Inflammatory macrophage treated with lipopolysaccharide for 4 hours (primary cell): ENCODE results near the gene PTRH1.
A peak's percentile ranks its signal among the peaks of the same experiment; 100 is the strongest.

Source experiments
- DNase-seq: peaks from one replicate; pipeline ENCODE4 v3.0.0-alpha.2; 2020

Gene PTRH1

GRCh38 chr9:127716412-127716811 lies 949 bp upstream of the PTRH1 start:
- DNase-seq, result no peak

- peak; percentile 40 for DNase-seq
Observed at GRCh38 chr9:127714951-127715469, 453 bp downstream of the PTRH1 start.

DNA sequence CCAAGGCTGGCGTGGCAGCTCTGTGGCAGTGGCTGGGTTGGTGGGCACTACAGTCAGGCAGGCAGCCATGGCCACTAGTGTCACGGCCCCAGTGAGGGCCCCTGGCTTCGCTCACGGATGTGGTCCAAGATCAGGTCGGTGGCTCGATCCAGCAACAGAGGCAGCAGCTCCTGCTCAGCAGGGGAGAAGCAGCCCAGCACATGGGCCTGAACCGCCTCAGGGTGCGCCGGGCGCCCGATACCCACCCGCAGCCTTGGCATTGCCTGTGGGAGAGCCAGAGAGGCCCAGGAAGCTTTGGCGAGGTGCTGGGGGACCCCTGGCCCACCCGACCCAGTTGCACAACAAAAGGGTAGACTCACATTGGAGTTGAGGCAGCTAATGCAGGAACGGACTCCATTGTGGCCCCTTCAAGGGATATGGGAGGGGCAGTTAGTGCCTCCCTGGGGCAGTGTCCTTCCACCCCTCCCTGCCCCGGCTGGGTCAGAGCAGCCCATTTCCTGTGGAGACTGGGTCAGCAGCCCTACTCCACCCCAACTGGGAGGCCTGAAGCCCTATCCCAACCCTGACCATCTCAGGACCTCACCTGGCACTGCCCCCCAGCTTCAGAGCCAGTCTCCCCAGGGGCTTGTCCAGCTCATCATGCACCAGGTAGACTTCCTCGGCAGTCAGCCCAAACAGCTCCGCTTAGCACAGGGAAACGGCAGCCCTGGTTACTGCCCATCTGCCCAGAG lies 1.3 kb downstream of the PTRH1 start:
- DNase-seq, result no peak

DNA sequence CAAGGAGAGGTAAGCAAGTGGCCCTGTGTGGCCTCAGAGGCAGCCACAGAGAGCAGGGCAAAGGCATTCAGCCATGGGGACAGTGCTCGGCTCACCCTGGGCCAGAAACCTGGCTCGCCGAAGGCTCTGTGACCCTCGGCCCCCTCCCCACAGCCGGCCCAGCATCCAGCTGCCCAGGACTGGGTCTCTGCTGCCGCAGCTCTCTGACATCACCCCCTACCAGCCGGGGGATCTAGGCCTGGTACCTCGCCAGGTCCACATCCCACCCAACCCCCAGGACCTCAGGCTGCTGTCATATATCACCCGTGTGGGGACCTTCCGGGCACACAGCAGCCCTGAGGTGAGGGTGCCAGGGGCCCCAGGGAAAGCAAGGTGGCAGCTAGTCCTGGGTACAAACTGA lies 2.6 kb downstream of the PTRH1 start:
- no peak for DNase-seq

DNA sequence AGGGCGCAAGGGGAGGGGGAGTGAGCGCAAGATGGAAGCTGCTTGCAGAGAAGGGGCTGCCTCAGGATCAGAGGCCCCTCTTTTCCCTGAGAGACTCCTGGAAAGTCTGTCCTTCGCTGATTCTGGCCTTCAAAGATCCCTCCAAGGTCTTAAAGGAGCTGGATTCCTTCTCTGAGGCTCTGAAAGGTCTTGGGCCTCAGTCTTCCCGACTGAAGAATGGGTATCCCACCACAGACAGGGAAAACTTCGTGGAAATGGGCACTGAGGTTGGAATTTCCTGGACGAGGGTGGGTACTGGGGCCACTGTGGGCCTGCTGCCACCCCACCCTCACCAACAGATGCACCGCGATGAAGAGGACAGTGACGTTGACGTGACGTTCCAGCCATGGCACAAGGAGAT lies 3.1 kb downstream of the PTRH1 start:
- DNase-seq, result no peak

DNA sequence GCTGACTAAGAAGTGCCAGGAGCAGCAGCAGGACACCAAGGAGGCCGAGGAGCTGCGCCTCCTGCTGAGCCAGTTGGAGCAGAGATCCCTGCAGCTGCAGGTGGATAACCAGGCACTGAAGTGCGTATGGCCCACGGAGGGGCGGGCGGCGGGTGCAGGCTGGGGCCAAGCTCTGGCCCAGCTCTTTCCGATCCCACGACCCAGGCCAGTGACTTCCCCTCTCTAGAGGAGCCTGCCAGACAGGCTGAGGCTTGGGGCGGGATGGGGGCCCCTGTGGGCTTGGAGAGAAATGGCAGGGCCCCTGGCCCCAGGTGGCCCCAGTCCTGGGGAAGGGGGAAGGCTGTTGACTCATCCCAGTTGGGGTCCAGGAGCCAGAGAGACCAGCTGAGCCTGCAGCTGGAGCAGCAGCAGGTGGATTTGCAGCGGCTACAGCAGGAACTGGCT lies 3.6 kb downstream of the PTRH1 start:
- no peak for DNase-seq

- DNase-seq, result no peak
Observed at GRCh38 chr9:127711226-127711701, 4.2 kb downstream of the PTRH1 start.

DNA sequence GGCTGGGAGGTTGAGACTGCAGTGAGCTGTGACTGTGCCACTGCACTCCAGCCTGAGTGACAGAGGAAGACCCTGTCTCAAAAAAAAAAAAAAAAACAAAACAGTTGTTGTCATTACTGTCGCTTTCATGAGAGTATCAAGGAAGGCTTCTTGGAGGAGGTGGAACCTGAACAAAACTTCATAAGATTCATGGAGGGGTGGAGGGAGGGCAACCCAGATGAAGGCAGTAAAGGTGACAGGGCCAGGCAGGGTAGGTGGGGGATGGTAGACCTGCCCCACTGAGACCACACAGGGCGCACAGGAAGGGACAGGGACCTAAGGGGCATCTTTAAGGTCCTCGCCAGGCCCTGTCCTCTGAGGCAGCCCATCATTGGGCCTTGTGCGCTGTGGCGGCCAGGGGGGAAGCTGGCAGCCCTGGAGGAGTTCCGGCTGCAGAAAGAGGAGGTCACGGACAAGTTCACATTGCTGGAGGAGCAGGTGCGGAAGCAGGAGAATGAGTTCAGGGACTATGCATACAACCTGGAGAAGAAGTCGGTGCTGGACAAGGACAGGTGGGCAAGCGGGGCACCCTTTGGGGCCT lies 5.2 kb downstream of the PTRH1 start:
- no peak for DNase-seq

DNA sequence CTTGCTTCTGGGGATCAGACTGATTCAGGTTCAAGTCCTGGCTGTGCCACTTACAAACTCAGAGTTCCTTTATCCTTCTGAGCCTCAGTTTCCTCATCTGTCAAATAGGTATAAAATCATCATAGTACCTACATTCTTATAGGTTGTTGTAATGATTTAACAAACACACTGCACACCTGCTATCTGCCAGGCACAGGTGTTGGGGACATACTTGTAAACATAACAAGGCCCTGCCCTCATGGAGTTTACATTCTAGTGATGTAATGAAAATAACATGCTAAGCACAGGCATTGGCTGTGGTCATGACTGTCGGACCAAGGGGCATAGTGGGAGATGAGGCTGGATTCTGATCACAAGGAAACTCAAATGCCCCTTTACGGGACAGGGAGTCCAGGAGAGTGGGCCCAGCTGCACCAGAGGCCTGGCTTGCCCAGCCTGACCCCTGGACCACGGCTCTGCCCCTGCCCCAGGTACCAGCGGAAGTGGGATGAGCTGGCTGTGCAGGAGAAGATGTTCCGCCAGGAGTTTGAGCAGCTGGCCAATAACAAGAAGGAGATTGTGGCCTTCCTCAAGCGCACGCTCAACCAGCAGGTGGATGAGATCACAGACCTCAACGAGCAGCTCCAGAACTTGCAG lies 6.4 kb downstream of the PTRH1 start:
- no peak for DNase-seq

DNA sequence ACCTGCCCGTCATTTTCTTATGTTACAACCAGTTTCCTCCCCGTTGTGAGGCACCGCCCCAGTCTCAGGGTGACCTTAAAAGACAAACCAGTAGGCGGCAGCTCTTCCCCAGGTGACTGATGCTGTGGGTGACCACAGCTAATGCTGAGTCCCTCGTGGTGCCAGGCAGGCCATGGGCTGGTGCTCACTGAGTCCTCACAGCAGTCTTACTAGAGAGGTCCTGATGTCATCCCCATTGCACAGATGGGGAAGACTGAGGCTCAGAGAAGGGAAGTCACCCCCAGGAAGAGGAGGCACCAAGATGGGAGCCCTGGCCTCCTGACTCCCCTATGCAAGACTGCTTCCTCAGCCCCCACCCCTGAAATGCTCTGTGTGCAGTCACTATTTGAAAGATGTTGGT lies 7.7 kb downstream of the PTRH1 start:
- DNase-seq, result no peak

GRCh38 chr9:127706836-127707241 lies 8.6 kb downstream of the PTRH1 start, which contains the start of gene CFAP157:
Gene CFAP157 (plus strand): TSS chr9:127706988. CDS start chr9:127707032, 44 bp downstream.
- DNase-seq, result no peak

DNA sequence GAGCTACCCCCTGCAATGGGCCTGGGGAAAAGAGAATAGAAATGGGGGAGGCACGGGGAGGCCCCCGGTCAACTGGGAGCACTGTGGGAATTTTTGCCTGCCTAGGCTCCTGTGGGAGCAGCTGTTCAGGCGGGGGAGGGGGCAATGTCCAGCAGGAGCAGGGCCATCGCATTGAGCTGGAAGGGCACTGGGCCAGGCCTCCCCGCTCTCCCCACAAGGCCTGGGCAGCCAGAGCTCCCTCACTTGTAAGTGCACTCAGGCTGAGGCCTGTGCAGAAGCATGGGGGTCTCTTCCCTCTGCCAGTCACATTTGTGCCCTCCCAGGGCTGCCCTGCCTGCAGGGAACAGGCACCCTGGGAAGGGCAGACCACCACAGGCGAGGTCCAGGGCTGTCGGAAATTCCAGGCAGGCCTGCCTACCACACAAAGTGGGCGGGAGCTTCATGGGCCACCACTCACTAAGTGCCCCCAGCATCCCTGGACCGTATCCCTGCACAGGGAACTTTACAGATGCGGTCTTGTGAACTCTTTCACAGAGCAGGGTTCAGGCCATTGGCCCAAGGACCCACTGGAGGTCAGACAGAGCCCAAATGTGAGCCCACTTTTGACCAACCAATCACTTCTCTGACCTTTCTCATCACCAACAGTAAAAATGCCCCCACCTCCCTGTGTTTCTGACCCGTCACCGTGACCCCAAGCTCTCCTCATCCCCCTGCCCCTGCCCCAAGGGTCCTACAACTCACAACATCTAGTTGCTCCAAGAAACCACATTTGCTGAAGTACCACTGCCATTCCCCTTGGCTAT lies 9.7 kb downstream of the PTRH1 start:
- DNase-seq, result no peak

- no peak for DNase-seq
Observed at GRCh38 chr9:127703289-127703946, 12.0 kb downstream of the PTRH1 start.

DNA sequence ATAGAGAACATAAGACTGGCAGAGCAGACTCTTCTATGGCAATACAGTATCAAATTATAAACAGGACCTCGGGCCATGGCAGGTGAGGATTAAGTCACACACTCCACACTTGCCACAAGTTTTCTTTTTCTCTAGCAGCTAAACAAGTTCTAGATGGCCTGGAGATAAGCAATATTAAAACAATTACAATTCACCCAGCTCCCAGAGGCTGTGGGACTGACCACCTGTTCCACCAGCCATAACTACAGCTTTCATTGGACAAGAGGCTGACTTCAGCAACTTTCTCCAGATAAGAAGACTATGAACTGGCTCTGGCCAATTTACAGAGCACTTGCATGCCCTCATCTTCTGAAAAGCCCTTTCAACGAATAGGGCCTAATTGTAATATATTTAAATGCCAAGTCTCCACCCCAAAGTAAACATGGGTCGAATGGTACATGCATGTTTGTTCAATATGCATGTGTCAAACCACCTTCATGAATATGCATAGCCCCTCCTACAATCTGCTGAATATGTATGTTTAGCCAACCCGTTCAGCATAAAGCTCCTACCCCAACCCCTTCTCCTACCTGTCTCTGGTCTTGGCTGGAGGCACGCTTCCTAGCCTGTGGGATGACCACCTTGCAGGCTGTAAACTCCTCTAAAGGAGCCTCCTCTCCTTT lies 14.7 kb downstream of the PTRH1 start:
- DNase-seq, result no peak

DNA sequence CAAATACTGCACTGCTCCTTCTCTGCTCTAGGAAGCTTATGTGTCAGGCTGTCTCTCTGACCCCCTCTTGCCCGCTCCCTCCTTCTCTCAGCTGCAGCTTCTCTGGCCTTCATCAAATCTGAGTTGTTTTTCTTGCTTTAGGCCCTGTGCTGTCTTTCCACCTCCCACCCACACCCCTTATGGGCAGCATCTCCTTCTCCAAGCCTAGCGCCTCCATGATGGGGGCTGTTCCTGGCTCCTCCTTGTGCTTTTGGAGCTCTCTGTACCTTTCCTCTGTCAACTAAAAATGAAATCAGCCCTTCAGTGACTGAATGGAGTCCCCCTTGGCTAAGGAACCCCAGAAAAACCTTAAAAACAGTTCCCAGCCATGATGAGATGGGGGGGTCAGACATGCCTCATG lies 15.3 kb downstream of the PTRH1 start:
- DNase-seq, result no peak

DNA sequence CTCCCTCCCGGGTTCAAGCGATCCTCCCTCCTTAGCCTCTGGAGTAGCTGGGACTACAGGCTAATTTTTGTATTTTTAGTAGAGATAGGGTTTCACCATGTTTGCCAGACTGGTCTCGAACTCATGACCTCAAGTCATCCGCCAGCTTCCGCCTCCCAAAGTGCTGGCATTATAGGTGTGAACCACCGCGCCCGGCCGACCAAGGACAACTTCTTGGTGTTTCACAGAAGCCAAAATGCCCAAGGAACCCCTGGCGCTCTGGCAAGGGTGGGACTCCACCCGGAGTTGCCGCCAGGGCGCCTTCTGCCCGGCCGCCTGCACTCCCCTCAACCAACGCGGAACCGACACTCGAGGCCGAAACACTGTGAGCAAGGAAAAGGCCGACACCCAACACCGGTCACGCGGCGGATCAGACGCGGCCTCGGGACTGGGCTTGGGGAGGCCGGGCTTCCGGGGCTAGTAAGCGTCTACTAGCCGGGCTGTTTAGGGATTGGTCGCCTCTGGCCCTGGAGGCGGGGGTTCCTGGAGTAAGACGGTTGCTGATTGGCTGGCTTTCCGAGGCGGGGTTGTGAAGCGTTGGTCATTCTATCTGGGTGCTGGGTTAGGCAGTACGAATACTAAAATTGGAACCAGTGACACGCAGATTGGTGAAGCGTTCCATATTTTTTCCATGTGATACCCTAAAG lies 16.3 kb downstream of the PTRH1 start:
- DNase-seq, result peak; percentile 98

- no peak for DNase-seq
Observed at GRCh38 chr9:127698386-127698785, 17.1 kb downstream of the PTRH1 start.

- no peak for DNase-seq
Observed at GRCh38 chr9:127697575-127697974, 17.9 kb downstream of the PTRH1 start.

DNA sequence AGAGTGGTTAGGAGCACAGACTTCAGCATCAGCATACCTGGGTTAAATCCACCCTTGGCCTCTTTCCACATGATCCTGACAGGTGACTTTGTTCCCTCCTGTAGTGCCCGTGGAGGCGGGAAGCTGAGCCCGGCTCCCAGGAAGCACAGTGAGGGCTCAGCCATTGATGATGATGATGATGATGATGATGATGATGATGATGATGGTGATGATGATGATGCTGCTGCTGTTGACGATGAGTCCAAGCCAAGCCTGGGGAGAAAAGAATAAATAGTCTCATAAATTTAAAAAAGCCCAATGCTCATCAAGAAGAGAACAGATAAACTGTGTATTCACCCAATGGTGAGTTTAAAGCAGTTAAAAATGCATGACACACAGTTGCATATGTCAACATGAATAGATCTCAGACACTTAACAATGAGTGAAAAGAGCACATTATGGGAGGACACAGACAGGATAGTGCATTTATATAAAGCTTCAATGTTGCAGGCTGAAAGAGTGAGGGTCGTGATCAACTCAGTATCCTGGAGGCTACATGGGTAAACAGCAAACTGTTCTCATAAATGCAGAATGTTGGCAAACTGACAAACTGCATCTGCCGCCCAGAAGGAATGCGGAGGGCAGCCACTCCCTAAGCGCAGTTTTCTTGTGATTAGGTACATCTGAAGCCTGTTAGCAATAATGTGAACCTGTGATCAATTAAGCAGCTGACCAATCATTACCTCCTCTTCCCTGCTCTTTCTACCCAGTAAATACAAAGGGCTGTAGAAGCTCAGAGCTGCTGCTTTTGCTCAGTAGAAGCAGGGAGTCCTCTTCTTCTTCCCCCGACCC lies 20.4 kb downstream of the PTRH1 start:
- DNase-seq, result no peak

DNA sequence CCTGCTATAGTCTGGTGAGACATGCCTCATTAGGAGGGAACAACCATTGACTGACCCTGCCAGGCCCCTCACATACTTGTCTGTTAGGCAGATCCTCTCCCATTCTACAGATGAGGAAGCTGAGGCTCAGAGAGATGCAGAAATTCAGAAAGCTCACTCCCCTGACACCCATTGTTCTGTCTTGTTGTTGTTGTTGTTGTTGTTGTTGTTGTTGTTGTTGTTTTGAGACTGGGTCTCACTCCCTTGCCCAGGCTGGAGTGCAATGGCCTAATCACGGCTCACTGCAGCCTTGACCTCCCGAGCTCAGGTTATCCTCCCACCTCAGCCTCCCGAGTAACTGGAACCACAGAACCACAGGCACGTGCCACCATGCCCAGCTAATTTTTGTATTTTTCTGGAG lies 21.8 kb downstream of the PTRH1 start:
- no peak for DNase-seq
